HG03432 (cell line): ENCODE results near the gene ALX4.
A peak's percentile ranks its signal among the peaks of the same experiment; 100 is the strongest.

Experiments used
- ATAC-seq: cut with Tn5 transposase; IDR thresholded peaks from one replicate; pipeline ENCODE4 v1.9.1; 2021; ENCODE audit warnings: mild to moderate bottlenecking, moderate library complexity; ENCODE audit not compliant: unreplicated experiment

ALX4 gene

GRCh38 chr11:44248109-44248508, 61.8 kb downstream of the ALX4 start:
- no peak for ATAC-seq

GRCh38 chr11:44247508-44247907, 62.4 kb downstream of the ALX4 start:
- ATAC-seq, result no peak

GRCh38 chr11:44246726-44247125, 63.2 kb downstream of the ALX4 start:
- ATAC-seq, result no peak

DNA sequence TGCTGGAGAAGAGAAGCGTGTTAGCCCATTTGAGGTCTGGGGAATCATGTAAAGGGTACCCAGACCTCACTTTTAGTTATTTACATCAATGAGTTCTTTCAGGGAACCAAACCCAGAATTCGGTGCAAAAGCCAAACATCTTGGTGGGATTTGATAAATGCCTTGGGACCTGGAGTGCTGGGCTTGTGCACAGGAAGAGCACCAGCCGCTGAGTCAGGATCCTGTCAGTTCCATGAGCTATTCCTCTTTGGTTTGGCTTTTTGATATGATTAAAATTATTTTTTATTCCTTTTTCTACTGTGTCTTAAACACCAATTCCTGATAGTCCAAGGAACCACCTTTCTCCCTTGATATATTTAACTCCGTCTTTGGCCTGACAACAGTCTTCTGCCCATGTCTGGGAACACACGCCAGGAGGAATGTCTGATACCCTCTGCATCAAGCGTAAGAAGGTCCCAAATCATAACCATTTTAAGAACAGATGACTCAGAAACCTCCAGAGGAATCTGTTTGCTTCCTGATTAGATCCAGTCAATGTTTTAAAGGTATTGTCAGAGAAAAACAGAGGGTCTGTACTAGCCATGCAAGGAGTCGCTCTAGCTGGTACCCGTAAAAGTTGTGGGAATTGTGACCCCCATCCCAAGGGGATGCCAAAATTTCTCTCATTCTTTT, 65.2 kb downstream of the ALX4 start:
- ATAC-seq, result no peak

GRCh38 chr11:44243595-44244343, 66.2 kb downstream of the ALX4 start:
- no peak for ATAC-seq

DNA sequence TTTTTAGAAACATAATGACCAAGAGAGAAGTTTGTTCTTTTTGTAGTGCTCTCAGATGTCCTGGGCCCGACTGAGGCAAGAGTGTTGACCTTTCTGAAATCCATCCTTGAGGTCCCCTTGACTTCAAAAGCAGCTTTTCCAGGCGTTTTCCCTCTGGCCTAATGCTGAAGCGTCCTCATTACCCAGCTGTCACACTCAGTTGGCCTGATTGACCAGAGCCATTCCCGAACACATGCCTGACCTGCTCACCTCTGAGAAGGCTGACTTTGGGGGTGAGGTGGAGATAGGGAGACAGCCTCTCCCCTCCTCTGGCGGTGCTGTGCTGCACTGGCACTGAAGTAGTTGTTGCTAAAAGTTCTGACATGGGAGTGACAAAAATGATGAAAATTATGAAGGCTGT, 66.9 kb downstream of the ALX4 start:
- ATAC-seq, result no peak

DNA sequence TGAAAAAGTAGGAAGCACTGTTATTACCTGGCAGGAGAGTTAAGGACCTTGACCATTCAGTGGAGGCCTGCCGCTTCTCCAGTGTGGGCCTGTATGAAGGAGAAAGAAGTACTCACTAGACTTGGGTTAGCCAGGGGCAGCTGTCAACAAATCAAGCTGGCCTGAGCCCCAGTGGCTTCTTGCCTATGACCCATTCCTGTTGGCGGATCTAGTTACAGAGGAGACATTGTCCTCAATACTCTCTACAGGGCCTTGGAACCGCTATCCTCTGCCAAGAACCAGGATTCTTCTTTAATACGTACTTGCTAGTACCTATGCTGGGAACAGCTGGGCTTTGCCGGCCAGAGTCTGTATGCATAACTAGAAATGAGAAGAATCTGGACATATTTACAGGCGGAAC, 68.1 kb downstream of the ALX4 start:
- ATAC-seq, result no peak

DNA sequence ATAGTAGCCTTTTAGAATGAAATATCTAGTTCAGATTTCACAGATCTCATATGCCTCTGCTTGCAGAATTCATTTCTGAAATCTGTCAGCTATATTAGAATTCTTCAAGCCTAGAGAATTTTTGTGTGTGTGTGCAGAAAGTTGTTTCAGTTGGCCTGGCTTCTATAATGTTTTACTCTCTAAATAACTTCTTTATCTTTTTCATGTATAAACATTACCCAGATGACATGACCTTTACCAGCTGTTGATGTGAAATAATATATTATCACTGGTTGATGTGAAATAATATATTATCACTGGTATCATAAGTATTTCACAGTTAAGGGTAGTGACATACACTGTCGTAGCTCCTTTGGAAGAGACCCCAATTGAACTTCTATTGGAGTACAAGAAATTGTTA, 72.8 kb downstream of the ALX4 start:
- ATAC-seq, result no peak

DNA sequence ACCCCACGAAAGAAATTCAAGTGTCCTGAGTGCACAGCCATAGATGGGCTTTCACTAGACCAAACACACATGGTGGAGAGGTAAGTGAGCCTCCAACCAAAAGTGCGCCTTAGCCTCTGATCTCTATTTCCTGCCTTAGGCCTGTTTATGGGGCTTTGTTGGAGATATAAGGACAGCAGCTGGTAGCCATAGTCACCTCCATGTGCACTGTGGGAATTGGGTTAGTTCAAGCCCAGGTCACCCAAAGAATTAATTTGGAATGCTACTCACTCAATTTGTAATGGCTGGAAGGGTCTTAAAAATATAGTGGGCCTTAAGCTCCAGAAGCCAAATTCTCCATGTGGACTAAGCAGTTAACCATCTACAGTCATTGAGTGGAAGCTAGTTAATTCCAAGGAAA, 73.6 kb downstream of the ALX4 start:
- no peak for ATAC-seq

- no peak for ATAC-seq
Measured at GRCh38 chr11:44235765-44236201, 74.2 kb downstream of the ALX4 start.

GRCh38 chr11:44229624-44230023, 80.3 kb downstream of the ALX4 start:
- no peak for ATAC-seq

GRCh38 chr11:44229098-44229497, 80.8 kb downstream of the ALX4 start:
- ATAC-seq, result no peak

GRCh38 chr11:44228379-44228778, 81.6 kb downstream of the ALX4 start:
- no peak for ATAC-seq

DNA sequence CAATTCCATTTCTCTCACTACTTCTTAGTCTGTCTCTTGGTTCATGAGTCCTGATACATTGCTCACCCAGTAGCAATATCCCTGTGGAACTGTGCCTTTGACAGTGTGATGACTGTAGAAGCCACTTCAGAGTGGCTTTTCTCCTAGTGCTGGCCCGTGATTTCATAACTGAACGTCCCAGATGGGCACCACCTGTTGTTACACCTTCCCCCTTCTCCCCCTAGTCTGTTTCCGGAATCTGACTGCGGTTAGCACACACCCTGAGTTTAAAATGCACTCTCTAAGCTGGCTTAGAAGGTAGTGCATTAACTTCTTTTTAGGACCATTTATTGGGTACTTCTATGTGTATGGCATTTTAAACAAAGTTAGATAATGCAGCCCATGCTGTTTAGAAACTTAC, 83.0 kb downstream of the ALX4 start:
- ATAC-seq, result peak; percentile 36

GRCh38 chr11:44226490-44226889, 83.4 kb downstream of the ALX4 start:
- ATAC-seq, result peak; percentile 14

- no peak for ATAC-seq
Measured at GRCh38 chr11:44224867-44225501, 85.0 kb downstream of the ALX4 start.

GRCh38 chr11:44223238-44223637, 86.7 kb downstream of the ALX4 start:
- ATAC-seq, result no peak

- no peak for ATAC-seq
Measured at GRCh38 chr11:44221992-44222391, 87.9 kb downstream of the ALX4 start.

GRCh38 chr11:44221456-44221855, 88.5 kb downstream of the ALX4 start:
- ATAC-seq, result no peak

GRCh38 chr11:44219830-44220796, 89.8 kb downstream of the ALX4 start:
- no peak for ATAC-seq

- no peak for ATAC-seq
Measured at GRCh38 chr11:44217432-44217831, 92.5 kb downstream of the ALX4 start.
